Stomach (tissue), 4 donors: ENCODE measurements around the gene HK3.

Experiments
- EP300 ChIP-seq: sonication (generic); formaldehyde crosslinking; IDR thresholded peaks from one replicate; pipeline ENCODE4 v1.6.1; 2017; ENCODE audit warnings: antibody characterized with exemption
- POLR2A ChIP-seq, 4 donors: fragments of 450-650 bp; IDR thresholded peaks; one replicate each; pipeline ENCODE4 v1.6.1; 2016; ENCODE audit warnings: antibody characterized with exemption in 4 of 4, control low read depth in 2 of 4, mild to moderate bottlenecking in 1 of 4, moderate library complexity in 1 of 4
- POLR2AphosphoS5 ChIP-seq, 3 donors: sonication (generic); formaldehyde crosslinking; IDR thresholded peaks; one replicate each; pipeline ENCODE4 v1.6.1; 2016; ENCODE audit warnings: antibody characterized with exemption in 3 of 3
- TF ChIP-seq, protein P1 (sequence below), 7 experiments: fragments of 450-650 bp in 4 of 7; fragments of 200-600 bp in 3 of 7; sonication (generic) in 3 of 7; IDR thresholded peaks; one replicate each; pipeline ENCODE4 v1.5.1; 2016 to 2019; ENCODE audit warnings: antibody characterized with exemption in 7 of 7, control low read depth in 2 of 7, mild to moderate bottlenecking in 1 of 7

DNA sequence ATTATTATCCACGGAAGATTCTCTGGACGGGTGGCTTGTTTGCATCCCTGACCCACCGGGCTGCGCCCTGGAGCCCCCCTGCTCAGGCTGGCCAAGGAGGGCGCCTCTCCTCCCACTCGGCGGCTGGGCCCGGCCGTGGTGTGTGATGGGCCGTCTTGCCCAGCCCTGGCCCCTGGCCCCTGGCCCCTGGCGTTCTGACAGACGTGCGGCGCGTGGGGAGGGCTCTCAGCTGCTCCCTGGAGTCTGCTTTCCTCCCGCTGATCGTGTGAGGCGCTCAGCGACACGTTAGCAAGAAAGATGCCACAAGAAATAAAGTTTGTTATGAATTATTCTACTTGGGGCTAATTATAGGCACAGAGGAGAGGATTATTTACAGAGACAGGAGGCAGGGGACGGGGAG lies 55.5 kb downstream of the HK3 start:
- TF ChIP-seq POLR2A (IDR thresholded peaks at IDR 0.05) = no peak
- TF ChIP-seq, protein P1, sequence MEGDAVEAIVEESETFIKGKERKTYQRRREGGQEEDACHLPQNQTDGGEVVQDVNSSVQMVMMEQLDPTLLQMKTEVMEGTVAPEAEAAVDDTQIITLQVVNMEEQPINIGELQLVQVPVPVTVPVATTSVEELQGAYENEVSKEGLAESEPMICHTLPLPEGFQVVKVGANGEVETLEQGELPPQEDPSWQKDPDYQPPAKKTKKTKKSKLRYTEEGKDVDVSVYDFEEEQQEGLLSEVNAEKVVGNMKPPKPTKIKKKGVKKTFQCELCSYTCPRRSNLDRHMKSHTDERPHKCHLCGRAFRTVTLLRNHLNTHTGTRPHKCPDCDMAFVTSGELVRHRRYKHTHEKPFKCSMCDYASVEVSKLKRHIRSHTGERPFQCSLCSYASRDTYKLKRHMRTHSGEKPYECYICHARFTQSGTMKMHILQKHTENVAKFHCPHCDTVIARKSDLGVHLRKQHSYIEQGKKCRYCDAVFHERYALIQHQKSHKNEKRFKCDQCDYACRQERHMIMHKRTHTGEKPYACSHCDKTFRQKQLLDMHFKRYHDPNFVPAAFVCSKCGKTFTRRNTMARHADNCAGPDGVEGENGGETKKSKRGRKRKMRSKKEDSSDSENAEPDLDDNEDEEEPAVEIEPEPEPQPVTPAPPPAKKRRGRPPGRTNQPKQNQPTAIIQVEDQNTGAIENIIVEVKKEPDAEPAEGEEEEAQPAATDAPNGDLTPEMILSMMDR (IDR thresholded peaks at IDR 0.05) = no peak
- no peak for TF ChIP-seq EP300
- TF ChIP-seq POLR2AphosphoS5 (IDR thresholded peaks at IDR 0.05) = no peak
